GM19238 (cell line): ENCODE results near the gene PRDM2.

Experiments used
- DNase-seq: peaks from one replicate; pipeline ENCODE4 v3.0.0; 2011; ENCODE audit warnings: low spot score; ENCODE audit not compliant: insufficient read length

Gene PRDM2

DNA sequence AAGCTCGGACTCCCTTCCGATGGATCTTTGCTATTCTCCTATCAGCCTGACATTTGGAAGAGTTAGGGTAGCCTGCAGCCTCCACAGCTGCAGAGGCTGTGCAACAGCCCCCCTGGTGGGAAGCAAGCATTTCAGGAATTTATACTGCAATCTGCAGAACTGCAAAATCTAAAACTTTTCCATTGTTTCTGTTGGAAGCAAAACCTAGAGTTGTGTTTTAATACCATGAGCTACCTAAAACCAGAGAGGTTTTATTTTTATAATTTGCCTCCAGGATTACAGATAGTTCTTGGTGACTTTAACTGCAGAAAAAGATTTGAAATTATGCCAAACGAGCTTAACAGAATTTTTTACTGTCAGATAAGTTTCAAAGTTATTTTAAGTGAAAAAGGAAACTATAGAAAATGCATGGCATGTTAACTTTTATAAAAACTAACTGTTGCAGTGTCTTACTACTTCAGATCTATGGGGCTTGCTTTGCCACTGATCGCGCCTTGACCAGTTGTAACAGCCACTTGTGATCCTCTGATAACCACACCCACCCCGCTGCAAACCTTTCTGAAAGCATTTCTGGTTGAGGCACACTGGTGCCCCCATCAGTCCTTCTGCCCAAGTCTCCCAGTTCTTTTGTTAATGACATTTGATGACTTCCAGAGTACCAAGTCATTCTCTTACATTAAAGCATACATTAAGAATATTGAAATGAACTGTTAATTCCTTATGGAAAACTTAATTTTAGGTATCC, 64.8 kb downstream of the PRDM2 start:
- DNase-seq: no peak

DNA sequence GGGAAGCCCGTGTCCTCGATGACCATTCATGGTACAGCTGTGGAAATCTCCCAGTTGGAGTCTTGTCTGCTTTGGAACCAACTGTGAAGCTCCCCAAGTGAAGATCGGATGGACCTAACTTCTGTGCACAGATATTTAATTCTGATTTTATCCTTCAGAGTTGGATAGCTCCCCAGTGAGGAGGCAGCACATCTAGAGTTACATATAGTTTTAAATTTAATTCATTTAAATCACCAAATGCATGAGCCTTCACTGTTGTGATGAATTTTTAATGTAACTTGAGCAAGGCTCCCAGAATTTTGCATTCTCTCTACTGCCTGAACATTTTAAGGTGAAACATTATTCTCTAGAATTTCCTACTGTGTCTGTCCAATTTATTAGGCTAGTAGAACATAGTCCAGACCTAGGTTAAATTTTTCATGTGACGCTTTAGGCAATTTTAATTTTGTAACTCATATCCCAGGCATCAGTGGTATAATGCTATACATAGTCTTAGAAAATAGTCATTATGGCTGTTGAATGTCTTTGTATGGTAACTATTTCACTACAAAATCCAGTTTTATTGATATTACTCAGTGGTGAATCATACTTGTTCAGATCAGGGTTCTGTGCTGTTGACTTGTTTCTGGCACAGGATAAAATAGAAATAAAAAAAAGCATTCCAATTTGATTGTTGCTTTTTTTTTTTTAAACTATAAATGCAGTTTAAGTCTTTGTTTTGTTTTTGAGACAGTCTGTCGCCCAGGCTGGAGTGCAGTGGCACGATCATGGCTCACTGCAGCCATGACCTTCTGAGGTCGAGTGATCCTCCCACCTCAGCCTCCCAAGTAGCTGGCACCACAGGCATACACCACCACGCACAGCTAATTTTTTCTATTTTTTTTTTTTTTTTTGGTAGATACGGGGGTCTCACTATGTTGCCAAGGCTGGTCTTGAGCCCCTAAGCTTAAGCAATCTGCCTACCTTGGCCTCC, 66.9 kb downstream of the PRDM2 start:
- no peak for DNase-seq

DNA sequence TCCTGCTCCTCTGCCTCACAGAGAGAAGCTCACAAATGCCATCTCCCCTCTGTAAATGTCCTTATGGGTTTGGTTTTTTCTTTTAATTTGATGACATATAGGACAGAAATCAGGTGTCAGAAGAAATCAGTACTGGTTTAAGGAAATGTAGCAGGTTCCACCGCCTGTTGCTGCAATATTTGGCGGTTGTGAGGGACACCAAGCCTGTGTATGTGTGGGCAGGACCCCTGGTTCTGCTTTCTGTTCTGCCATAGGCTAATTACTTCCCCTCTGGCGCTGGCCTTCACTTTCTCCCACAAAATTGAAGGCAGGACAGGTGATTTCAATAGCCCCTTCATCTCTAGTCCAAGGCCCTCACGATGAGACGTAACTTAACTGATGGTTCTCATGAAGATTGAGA, 69.2 kb downstream of the PRDM2 start:
- no peak for DNase-seq

DNA sequence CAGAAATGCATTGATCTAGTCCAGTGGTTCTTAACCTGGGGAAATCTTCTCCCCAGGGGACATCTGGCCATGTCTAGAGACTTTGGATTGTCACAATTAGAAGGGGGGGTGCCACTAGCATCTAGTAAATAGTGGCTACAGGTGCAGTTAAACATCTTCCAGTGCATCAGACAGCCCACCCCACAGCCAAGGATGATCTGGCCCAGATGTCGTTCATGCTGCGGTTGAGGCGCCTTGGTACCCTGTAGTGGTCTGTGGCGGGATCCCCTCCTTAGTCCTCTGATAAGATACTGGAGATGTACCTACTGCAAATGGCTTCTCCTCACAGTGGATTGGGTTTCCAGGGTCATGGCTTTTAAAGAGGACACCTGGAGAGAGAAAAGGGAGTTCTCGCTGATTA, 69.8 kb downstream of the PRDM2 start:
- no peak for DNase-seq

DNA sequence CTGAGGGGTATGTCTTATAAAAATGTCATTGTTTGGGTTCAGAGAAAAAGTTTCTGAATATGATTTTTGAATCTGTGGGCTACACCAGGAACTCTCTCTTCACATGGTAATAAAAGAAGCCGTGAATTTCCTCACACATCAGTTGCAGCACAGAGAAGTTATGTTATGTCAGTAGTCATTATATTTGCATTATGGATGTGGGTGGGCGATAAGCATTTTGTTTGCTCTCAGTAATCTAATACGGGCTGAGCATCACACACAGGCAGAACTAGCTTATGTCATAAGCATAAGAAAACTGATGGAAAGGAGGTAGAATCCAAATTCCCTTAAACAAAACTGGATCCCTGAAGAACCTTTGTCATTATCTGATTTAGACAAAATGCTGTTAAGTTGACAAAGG, 70.8 kb downstream of the PRDM2 start:
- DNase-seq: no peak

DNA sequence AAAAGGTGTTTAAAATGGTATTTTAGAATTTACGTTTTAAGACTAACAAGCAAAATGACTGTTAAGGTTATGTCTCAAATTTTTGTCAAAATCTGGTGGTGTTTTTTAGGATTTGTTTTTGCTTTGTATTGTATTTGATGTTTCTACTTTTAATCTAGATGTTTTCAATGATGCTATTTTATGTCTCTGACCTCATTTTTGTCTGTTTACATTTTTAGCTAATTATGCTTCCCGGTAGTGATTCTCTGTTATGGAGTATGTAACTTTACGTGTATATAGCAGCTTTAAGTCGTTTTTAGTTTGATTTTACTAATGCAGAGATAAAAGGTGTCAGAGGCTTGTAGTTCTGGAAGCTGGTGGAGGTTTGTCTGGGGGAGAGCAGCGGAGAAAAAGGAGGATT, 71.8 kb downstream of the PRDM2 start:
- DNase-seq: no peak

DNA sequence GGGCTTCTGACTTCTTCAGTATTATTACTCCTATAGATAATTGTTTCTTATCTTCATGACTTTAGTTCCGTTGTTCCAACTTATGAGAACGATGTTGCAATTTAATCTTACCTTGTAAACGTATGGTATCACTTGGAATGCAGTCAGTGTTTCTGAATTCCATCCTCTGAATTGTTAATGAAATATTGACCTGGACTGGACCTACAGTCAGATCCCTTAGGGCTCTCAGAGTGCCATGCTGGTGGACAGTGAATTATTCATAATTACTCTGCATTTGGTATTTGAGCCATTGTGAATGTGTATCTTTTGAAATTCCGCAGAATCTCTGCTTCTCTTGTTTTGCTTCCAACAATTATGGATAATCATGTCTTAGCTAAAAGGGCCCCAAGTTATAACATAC, 72.3 kb downstream of the PRDM2 start:
- DNase-seq: no peak

DNA sequence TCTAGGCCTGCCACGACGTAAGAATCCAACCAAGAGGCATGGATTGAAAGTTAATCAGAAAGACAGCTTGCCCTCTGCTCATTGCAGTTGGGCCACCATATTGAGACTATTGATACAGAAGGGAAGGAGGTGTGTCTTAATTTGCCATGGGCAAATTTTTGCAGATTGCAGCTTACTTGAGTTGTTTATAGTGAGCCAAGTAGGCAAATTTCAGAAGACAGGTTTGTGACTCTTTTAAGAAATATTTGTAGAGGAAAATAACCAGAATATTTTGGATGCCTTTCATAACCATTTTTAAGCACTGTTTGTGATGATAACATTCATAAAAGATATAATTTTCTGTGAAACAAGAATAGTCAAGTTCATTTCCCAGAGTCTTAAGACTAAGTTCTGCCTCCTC, 74.1 kb downstream of the PRDM2 start:
- DNase-seq: no peak

DNA sequence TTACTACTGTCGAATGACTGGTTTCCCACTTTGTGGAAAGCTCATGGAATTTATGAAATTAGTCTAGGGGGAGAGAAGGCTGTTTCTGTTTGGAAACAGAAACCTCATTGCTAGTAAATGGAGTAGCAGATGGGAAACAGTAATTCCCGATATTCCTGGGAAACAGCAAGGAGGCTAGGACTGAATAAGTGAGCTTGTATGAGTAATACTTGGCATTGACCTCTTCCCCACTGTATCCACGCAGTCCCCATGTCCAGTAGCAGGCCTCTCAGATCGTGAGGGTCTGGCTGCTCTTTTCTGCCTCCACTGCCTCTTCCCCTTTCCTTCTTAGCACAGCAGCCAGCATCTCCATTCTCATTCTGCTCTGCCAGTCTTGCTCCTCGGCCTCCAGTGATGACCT, 75.5 kb downstream of the PRDM2 start:
- DNase-seq: no peak

DNA sequence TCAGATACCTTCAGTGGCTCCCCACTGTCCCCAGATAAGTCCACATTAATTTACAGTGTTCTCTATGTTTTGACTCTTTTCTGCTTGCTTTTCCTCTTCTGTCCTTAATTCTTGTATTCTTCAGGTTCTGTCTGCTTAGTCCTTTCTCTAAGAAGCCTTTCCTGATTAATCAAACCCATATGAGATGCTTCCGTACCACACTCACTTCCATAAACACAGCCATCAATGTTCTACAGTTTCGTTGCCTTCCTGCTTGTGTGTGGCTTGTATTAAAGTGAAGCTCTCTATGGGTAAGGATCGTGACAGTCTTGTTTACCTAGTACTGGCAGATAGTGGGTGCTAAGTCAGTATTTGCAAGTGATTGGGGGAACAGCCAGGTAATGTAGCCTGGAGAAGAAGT, 75.9 kb downstream of the PRDM2 start:
- no peak for DNase-seq

DNA sequence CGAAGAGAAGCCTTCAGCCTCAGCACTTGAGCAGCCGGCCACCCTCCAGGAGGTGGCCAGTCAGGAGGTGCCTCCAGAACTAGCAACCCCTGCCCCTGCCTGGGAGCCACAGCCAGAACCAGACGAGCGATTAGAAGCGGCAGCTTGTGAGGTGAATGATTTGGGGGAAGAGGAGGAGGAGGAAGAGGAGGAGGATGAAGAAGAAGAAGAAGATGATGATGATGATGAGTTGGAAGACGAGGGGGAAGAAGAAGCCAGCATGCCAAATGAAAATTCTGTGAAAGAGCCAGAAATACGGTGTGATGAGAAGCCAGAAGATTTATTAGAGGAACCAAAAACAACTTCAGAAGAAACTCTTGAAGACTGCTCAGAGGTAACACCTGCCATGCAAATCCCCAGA, 78.4 kb downstream of the PRDM2 start:
- DNase-seq: no peak

DNA sequence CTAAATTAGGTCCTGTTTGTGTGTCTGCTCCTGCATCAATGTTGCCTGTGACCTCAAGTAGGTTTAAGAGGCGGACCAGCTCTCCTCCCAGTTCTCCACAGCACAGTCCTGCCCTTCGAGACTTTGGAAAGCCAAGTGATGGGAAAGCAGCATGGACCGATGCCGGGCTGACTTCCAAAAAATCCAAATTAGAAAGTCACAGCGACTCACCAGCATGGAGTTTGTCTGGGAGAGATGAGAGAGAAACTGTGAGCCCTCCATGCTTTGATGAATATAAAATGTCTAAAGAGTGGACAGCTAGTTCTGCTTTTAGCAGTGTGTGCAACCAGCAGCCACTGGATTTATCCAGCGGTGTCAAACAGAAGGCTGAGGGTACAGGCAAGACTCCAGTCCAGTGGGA, 79.9 kb downstream of the PRDM2 start:
- no peak for DNase-seq

DNA sequence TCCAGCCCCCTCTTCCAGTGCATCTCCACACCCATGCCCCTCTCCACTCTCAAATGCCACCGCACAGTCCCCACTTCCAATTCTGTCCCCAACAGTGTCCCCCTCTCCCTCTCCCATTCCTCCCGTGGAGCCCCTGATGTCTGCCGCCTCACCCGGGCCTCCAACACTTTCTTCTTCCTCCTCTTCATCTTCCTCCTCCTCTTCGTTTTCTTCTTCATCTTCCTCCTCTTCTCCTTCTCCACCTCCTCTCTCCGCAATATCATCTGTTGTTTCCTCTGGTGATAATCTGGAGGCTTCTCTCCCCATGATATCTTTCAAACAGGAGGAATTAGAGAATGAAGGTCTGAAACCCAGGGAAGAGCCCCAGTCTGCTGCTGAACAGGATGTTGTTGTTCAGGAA, 80.8 kb downstream of the PRDM2 start:
- no peak for DNase-seq

DNA sequence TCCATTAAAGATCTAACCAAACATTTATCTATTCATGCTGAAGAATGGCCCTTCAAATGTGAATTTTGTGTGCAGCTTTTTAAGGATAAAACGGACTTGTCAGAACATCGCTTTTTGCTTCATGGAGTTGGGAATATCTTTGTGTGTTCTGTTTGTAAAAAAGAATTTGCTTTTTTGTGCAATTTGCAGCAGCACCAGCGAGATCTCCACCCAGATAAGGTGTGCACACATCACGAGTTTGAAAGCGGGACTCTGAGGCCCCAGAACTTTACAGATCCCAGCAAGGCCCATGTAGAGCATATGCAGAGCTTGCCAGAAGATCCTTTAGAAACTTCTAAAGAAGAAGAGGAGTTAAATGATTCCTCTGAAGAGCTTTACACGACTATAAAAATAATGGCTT, 81.2 kb downstream of the PRDM2 start:
- no peak for DNase-seq

DNA sequence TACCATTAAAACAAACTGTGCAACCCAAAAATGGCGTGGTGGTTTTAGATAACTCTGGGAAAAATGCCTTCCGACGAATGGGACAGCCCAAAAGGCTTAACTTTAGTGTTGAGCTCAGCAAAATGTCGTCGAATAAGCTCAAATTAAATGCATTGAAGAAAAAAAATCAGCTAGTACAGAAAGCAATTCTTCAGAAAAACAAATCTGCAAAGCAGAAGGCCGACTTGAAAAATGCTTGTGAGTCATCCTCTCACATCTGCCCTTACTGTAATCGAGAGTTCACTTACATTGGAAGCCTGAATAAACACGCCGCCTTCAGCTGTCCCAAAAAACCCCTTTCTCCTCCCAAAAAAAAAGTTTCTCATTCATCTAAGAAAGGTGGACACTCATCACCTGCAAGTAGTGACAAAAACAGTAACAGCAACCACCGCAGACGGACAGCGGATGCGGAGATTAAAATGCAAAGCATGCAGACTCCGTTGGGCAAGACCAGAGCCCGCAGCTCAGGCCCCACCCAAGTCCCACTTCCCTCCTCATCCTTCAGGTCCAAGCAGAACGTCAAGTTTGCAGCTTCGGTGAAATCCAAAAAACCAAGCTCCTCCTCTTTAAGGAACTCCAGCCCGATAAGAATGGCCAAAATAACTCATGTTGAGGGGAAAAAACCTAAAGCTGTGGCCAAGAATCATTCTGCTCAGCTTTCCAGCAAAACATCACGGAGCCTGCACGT, 82.1 kb downstream of the PRDM2 start:
- no peak for DNase-seq

DNA sequence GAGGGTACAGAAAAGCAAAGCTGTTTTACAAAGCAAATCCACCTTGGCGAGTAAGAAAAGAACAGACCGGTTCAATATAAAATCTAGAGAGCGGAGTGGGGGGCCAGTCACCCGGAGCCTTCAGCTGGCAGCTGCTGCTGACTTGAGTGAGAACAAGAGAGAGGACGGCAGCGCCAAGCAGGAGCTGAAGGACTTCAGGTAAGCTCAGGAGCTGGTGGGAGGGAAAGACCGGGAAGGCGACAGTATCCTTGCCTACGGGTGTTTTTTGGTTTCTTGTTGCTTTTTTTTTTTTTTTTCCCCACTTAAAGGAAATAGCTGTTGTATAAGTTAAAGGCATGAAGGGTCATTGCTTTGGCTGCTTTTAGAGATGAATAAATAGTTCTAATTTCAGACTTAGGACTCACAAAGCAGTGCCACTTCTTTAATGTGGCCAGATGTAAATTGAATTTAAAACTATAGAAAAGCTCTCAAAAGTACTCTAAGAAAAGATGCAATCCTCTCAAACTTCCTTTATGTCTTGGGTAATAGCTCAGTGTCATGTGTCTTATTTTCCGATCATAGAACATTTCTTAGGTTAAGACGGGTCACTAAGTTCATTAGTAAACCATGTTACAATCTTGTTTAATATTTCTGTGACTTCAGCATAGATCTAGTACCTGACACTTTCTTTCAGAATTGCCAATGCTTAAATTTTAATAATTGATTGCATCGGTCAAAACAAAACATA, 82.8 kb downstream of the PRDM2 start:
- no peak for DNase-seq

DNA sequence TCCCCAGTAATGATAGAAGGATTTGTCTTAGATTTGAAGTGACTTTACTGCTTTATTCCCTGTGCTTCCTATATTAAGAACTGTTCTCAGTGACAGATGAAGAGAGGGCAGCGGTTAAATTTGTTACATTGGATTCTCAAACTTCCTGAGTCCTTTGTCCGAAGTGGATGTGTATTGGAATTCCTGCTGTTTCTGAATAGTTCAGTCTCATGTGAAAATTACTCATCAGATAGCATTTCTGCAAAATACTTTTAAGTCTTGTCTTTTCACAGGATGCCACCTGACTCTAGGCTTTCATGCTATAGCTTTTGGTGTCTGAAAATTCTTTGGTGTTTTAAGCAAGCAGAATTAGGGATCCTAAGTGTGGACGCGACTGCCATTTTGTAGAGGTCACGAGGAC, 83.6 kb downstream of the PRDM2 start:
- no peak for DNase-seq

DNA sequence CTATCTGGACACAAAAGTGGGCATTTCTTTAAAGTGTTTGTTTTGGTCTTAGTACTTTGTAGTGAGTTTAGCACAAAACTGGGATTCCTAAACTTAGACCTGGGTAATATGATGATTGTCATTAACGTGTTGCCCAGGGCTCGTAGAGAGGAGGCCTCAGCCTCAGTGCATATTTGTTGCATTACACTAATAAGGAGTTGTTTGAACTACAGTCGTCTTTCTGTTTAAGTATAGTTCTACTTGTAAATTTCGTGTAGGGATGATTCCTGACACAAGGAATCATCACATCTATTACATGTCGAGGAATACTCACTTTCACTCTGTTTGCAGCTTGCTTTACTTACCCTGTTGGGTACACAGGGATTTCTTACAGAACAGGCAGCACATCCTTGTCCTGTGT, 85.0 kb downstream of the PRDM2 start:
- DNase-seq: no peak

DNA sequence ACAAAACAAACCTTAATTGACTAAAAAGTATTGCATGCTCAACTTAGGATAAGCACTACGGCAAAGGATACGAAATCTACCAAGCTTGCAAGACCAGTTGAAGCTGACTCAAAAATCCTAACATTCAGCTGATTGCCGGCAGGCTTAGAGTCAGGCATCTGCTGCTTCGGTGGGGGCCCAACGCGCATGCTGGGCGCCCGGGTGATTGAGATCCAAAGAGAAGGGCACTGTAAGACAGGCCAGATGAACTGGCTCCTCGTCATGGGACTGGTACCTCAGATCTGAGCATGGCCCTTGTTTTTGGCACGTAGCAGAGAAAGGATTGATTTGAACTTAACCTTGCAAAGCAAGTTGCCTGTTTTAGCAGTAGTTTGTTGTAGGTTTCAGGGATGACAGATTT, 86.6 kb downstream of the PRDM2 start:
- DNase-seq: no peak

DNA sequence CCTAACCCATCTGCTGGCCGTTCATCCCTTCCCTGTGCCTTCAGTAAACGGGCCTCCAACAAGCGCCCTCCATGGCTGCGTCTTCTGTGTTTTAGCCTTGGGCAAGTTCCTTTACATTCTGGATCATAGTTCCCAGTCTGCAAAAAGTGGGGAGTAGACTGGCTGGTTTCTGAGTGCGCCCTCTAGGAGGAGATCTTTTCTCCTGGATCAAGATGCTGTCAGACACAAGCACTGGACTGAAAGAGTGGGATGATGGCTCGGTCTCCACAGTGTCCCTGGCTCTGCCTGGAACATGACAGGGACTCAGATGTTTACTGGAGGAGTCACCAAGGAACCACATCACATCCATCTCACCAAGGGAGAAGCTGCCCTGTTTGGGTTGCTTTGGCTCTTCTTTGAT, 88.8 kb downstream of the PRDM2 start:
- DNase-seq: no peak

DNA sequence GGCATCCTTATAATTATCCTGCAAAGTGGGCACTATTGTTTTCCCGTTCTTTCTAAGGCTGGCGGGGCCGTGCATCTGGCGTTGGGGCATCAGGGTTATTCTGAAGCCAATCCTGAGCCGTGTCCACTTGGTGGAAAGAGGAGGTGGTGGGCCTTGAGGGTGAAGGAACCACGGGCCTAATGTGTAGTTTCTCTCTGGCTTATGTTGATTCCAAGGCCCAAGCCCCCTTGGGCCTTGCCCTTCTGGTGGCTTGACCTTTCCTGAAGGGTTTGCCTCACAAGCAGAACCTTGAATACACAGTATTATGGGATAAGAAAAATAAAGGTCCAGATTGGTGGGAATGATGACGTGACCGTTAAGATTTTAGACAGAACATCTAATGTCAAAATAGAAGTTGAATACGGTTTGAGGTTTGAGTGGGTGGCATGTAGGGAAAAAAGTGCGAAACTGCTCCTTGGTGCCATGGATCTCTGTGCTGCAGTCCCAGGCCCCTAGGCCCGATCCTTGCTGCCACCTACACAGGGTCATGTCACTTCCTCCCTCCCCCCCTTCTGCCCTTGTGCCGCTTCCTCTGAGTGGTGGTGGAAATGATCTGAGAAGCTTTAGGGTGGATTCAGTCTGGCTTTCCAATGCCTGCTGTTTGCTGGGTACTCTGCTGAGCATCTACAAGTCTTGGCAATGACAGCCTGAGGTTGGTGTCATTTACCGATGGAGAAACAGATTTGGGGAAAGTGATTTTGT, 90.5 kb downstream of the PRDM2 start:
- no peak for DNase-seq
